Activated gamma-delta T cell treated with Interleukin-2 at 50 U/mL for 16 hours (primary cell): ENCODE data around the gene ATG12.
"Not testable (repeated sequence)": the region's sequence is repeated elsewhere in the genome, so short reads cannot be mapped to it uniquely, and the experiment has no call there.

ENCODE experiments used
- DNase-seq: peaks from one replicate; pipeline ENCODE4 v3.0.0-alpha.2; 2020

The ATG12 gene

GRCh38 chr5:115842089-115842935, 947 bp upstream of the ATG12 start:
- DNase-seq: no peak

GRCh38 chr5:115840873-115841272, 492 bp downstream of the ATG12 start:
- no peak for DNase-seq

GRCh38 chr5:115838885-115839518, 2.4 kb downstream of the ATG12 start:
- DNase-seq: peak; percentile 15

- no peak for DNase-seq
Measured at GRCh38 chr5:115835481-115835880, 5.9 kb downstream of the ATG12 start.

GRCh38 chr5:115831163-115831768, 10.1 kb downstream of the ATG12 start:
- peak; percentile 29 for DNase-seq

GRCh38 chr5:115829913-115830312, 11.5 kb downstream of the ATG12 start:
- no peak for DNase-seq

- DNase-seq: no peak
Measured at GRCh38 chr5:115825948-115826347, 15.4 kb downstream of the ATG12 start.

GRCh38 chr5:115824983-115825382, 16.4 kb downstream of the ATG12 start:
- DNase-seq: not testable (repeated sequence)

GRCh38 chr5:115820846-115821245, 20.5 kb downstream of the ATG12 start:
- no peak for DNase-seq

GRCh38 chr5:115818821-115819220, 22.5 kb downstream of the ATG12 start:
- DNase-seq: no peak

GRCh38 chr5:115817386-115817785, 24.0 kb downstream of the ATG12 start:
- no peak for DNase-seq

GRCh38 chr5:115816226-115817081, 24.9 kb downstream of the ATG12 start, which contains the start of gene CDO1:
CDO1 (minus strand) TSS chr5:115816659; CDS start chr5:115816397, 262 bp downstream.
- DNase-seq: peak; percentile 7

- DNase-seq: no peak
Measured at GRCh38 chr5:115815693-115816225, 25.6 kb downstream of the ATG12 start.

GRCh38 chr5:115815006-115815692, 26.2 kb downstream of the ATG12 start:
- DNase-seq: no peak

GRCh38 chr5:115813719-115814118, 27.6 kb downstream of the ATG12 start:
- DNase-seq: no peak

GRCh38 chr5:115812372-115812771, 29.0 kb downstream of the ATG12 start:
- no peak for DNase-seq

- no peak for DNase-seq
Measured at GRCh38 chr5:115811406-115811805, 30.0 kb downstream of the ATG12 start.

- DNase-seq: no peak
Measured at GRCh38 chr5:115810761-115811160, 30.6 kb downstream of the ATG12 start.

GRCh38 chr5:115809946-115810345, 31.4 kb downstream of the ATG12 start:
- no peak for DNase-seq

GRCh38 chr5:115808066-115808465, 33.3 kb downstream of the ATG12 start:
- not testable (repeated sequence) for DNase-seq

GRCh38 chr5:115807654-115808052, 33.7 kb downstream of the ATG12 start:
- DNase-seq: no peak
